Measurements from ENCODE around the gene AARS1. TPM values are rescaled to one million over a fixed set of nuclear protein-coding genes. Genes with fewer than 3 reads are reported as not detected.

The AARS1 gene
- polyA plus RNA-seq, 1 donor (not counting 4 experiments of a cell fraction or from before 2014, with no cell fraction given) = 83.7 TPM

- dilution Hi-C loops (cut with MboI; ENCODE audit: extremely low pct_ligation_motif_present, low sequenced_read_pairs) = no loop called here
- FAIRE-seq (no peak), DNase-seq (ENCODE audit: low read depth, low spot score) (peak; percentile 9)
- Histone ChIP-seq H4K20me1 (ENCODE audit: control insufficient read depth, extremely low read depth, insufficient read depth, low read length) (no peaks in the 10 kb centered on the region), H3K27ac (ENCODE audit: control insufficient read depth, insufficient read depth, low read length) (peak within 1 kb of the TSS; percentile 91), H3K4me2 (ENCODE audit: control insufficient read depth, extremely low read depth, insufficient read depth, low read depth, low read length) (peak within 1 kb of the TSS; percentile 87), H3K36me3 (ENCODE audit: control insufficient read depth in 2 of 2, extremely low read depth in 1 of 2, insufficient read depth in 2 of 2, low read length in 2 of 2) (no peaks in the 10 kb centered on the region), H2AFZ (ENCODE audit: control insufficient read depth, low read length) (peak within 1 kb of the TSS; percentile 99), H3K27me3 (ENCODE audit: control insufficient read depth, extremely low read depth, insufficient read depth, low read length) (no peaks in the 10 kb centered on the region), H3K4me1 (ENCODE audit: control insufficient read depth, extremely low read depth, insufficient read depth, low read length) (peaks cover 14% of the 10 kb centered on the region), H3K4me3 (ENCODE audit: control insufficient read depth in 2 of 3, extremely low read depth in 1 of 3, insufficient read depth in 2 of 3, low read depth in 1 of 3, low read length in 3 of 3) (peak within 1 kb of the TSS; percentile 76 to 93 (median 86)), H3K79me2 (ENCODE audit: control insufficient read depth, insufficient read depth, low read length) (peaks cover 30% of the 10 kb centered on the region), H3K9me3 (ENCODE audit: control insufficient read depth, low read depth, low read length) (no peaks in the 10 kb centered on the region), H3K9ac (ENCODE audit: control insufficient read depth, extremely low read depth, insufficient read depth, low read length) (peak within 1 kb of the TSS; percentile 97), H3K9me1 (ENCODE audit: control insufficient read depth, extremely low read depth, insufficient read depth, low read length) (no peaks in the 10 kb centered on the region)
- TF ChIP-seq, protein P1, sequence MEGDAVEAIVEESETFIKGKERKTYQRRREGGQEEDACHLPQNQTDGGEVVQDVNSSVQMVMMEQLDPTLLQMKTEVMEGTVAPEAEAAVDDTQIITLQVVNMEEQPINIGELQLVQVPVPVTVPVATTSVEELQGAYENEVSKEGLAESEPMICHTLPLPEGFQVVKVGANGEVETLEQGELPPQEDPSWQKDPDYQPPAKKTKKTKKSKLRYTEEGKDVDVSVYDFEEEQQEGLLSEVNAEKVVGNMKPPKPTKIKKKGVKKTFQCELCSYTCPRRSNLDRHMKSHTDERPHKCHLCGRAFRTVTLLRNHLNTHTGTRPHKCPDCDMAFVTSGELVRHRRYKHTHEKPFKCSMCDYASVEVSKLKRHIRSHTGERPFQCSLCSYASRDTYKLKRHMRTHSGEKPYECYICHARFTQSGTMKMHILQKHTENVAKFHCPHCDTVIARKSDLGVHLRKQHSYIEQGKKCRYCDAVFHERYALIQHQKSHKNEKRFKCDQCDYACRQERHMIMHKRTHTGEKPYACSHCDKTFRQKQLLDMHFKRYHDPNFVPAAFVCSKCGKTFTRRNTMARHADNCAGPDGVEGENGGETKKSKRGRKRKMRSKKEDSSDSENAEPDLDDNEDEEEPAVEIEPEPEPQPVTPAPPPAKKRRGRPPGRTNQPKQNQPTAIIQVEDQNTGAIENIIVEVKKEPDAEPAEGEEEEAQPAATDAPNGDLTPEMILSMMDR (optimal IDR thresholded peaks at IDR 0.05 in 1 of 3, IDR thresholded peaks at IDR 0.05 in 1 of 3, conservative IDR thresholded peaks at IDR 0.05 in 1 of 3; ENCODE audit: extremely low read depth in 1 of 3, insufficient read depth in 2 of 3, low read length in 3 of 3) = no peak
- no peak for TF ChIP-seq EZH2 (IDR thresholded peaks at IDR 0.05; ENCODE audit: low read length)
Measured at GRCh38 chr16:70298988-70299938, 10.0 kb upstream of the AARS1 start, which contains the start of gene DDX19B. Gene DDX19B, plus strand, starts transcription at chr16:70299186. Its CDS starts 112 bp downstream, at chr16:70299298.

DNA sequence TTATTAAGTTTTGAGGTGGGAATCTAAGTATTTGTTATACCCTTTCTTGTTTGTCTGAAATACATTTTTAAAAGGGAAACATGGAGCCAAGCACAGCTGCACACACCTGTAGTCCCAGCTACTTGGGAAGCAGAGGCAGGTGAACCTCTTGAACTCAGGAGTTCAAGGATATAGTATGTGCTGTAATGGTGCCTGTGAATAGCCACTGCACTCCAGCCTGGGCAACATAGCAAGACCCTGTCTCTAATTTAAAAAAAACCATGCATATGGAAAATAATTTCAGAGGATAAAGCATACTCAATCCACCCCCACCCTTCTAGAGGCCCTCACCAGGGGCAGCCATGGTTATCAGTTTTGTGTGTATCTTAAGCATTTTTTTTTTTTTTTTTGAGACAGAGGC lies 6.3 kb upstream of the AARS1 start:
- H3K9ac ChIP-seq (ENCODE audit: control insufficient read depth, extremely low read depth, insufficient read depth, low read length) = no peak overlapping the region
- H3K4me1 ChIP-seq (ENCODE audit: control insufficient read depth, extremely low read depth, insufficient read depth, low read length) = peaks cover 14% of the 10 kb centered on the region
- H3K9me1 ChIP-seq (ENCODE audit: control insufficient read depth, extremely low read depth, insufficient read depth, low read length) = no peaks in the 10 kb centered on the region
- H3K27me3 ChIP-seq (ENCODE audit: control insufficient read depth, extremely low read depth, insufficient read depth, low read length) = no peaks in the 10 kb centered on the region
- H3K27ac ChIP-seq (ENCODE audit: control insufficient read depth, insufficient read depth, low read length) = no peak overlapping the region
- H3K9me3 ChIP-seq (ENCODE audit: control insufficient read depth, low read depth, low read length) = no peaks in the 10 kb centered on the region
- no peaks in the 10 kb centered on the region for H3K36me3 ChIP-seq (ENCODE audit: control insufficient read depth in 2 of 2, extremely low read depth in 1 of 2, insufficient read depth in 2 of 2, low read length in 2 of 2)
- H4K20me1 ChIP-seq (ENCODE audit: control insufficient read depth, extremely low read depth, insufficient read depth, low read length) = no peaks in the 10 kb centered on the region
- no peak overlapping the region for H3K4me3 ChIP-seq (ENCODE audit: control insufficient read depth in 2 of 3, extremely low read depth in 1 of 3, insufficient read depth in 2 of 3, low read depth in 1 of 3, low read length in 3 of 3)
- DNase-seq (ENCODE audit: low read depth, low spot score) (no peak), FAIRE-seq (no peak)
- TF ChIP-seq EZH2 (IDR thresholded peaks at IDR 0.05; ENCODE audit: low read length) = no peak
- H2AFZ ChIP-seq (ENCODE audit: control insufficient read depth, low read length) = no peak overlapping the region
- dilution Hi-C loops (cut with MboI; ENCODE audit: extremely low pct_ligation_motif_present, low sequenced_read_pairs) = no loop called here
- H3K4me2 ChIP-seq (ENCODE audit: control insufficient read depth, extremely low read depth, insufficient read depth, low read depth, low read length) = no peak overlapping the region
- peaks cover 11% of the 10 kb centered on the region for H3K79me2 ChIP-seq (ENCODE audit: control insufficient read depth, insufficient read depth, low read length)

Data from keratinocyte (primary cell).